CD4-positive, alpha-beta T cell treated with Interleukin-17A for 1 hour (primary cell): ENCODE results near the gene CEP164.
"Not testable (repeated sequence)": the region's sequence is repeated elsewhere in the genome, so short reads cannot be mapped to it uniquely, and the experiment has no call there.

Source experiments
- DNase-seq: peaks from one replicate; pipeline ENCODE4 v3.0.0-alpha.2; 2020

CEP164 gene

DNA sequence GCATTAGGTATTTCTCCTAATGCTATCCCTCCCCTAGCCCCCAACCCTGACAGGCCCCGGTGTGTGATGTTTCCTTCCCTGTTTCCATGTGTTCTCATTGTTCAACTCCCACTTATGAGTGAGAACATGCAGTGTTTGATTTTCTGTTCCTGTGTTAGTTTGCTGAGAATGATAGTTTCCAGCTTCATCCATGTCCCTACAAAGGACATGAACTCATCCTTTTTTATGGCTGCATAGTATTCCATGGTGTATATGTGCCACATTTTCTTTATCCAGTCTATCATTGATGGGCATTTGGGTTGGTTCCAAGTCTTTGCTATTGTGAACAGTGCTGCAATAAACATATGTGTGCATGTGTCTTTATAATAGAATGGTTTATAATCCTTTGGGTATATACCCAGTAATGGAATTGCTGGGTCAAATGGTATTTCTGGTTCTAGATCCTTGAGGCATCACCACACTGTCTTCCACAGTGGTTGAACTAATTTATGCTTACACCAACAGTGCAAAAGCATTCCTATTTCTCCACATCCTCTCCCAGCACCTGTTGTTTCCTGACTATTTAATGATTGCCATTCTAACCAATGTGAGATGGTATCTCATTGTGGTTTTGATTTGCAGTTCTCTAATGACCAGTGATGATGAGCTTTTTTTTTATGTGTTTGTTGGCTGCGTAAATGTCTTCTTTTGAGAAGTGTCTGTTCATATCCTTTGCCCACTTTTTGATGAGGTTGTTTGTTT is 71.6 kb downstream of the CEP164 start:
- DNase-seq: not testable (repeated sequence)

DNA sequence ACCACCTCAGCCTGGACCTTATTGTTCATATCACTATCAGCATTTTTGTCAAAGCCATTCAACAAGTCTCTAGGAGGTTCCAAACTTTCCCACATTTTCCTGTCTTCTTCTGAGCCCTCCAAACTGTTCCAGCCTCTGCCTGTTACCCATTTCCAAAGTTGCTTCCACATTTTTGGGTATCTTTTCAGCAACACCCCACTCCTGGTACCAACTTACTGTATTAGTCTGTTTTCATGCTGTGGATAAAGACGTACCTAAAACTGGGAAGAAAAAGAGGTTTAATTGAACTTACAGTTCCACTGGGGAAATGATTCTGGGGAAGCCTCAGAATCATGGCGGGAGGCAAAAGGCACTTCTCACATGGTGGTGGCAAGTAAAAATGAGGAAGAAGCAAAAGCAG is 78.2 kb downstream of the CEP164 start:
- not testable (repeated sequence) for DNase-seq

DNA sequence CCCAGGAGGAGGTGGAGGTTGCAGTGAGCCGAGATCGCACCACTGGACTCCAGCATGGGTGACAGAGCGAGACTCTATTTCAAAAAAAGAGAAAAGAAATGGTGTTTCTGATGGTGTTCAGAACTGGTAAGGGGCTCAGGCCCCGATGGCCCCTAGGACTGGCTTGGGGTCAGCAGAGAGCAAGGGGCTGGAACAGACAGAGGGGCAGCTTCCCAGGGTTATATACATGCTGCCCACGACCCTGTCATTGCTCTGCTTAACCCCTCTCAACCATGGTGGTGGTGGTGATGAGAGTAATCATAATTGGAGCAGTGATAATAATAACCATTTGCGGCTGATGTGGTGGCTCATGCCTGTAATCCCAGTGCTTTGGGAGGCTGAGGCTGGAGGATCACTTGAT is 79.4 kb downstream of the CEP164 start:
- DNase-seq: no peak

DNA sequence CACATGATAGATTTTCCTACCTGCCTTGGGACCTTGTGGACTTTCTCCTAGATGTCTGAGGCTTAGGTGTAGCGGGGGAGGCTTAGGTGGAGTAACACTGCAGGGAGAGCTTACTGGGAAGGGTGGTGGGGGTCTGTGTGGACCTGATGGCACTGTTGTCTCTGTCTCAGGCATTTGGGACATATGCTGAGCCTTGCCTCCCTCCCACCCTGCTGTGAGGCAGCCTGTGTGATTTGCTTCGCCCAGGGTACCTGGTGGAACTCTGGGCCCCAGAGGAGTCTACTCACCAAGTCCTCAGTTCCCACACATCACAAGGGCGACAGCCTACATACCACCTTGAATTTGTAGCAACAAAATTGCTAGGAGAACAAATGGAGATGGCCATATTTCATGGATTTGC is 80.7 kb downstream of the CEP164 start:
- DNase-seq: no peak

DNA sequence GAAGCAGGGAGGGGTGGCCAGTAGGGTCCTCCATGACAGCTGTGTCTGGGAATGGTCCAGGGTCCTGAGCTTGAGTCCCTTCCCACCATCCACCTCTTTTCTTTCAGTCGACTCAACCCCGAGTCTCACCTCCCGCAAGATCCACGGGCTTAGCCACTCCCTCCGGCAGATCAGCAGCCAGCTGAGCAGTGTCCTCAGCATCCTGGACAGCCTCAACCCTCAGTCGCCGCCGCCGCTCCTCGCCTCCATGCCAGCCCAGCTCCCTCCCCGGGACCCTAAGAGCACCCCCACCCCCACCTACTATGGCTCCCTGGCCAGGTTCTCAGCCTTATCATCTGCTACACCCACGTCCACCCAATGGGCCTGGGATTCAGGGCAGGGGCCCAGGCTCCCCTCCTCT is 81.9 kb downstream of the CEP164 start:
- no peak for DNase-seq

DNA sequence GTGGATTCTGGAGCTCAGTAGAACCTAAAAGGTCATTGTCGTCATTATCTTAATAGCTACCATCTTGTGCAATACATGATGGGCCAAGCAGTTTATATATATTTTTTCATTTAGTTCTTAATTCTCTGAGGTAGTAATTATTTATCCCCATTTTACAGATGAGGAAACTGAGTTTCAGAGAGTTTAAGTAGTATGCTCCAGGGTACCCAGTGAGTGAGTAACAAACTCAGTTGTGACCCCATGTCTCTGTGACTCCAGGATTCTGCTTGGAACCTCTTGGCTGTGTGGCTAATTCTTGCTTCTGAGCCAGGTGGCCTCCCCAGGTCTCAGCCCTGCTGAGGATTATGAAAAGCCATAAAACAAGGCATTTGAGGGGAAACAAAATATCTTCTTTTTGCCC is 82.6 kb downstream of the CEP164 start:
- DNase-seq: no peak

DNA sequence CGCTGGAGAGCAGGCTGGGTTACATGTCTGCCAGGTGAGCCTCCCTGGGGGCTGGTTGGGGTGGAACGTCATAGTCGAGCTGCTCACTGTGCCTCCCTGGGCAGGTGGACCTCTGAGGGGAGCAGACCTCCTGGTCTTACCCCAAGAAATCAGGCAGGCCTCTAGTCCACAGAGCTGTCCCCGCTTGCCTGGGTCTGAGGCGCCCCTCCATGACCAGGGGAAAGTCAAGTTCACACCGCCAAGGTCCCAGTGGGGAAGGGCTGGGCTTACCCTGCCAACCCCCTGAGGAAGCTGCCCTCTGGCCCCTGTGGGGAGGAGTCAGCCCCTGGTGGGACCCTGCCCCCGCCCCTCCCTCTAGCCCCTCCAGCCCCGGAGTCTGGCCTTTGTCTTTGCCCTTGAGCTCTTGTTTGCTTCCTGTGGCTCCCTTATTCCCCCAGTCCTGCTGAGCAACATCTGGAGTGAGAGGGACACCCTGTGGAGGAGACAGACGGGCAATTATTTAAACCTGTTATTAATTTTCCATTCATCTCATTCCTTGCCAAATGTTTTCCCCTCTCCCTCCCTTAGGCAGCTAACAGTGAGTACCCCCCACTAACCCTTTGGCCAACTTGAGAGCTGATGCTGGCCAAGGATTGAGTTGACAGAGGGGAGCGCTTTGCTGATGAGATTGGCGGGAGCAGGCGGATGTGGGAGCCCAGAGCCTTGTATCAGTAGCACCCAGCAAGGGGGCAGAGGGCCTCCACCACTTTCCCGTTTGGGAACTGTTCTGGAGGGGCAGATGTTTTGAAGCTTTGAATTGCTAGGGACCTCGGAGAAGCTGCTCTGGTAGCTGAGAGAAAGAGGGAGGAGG is 83.4 kb downstream of the CEP164 start:
- no peak for DNase-seq

DNA sequence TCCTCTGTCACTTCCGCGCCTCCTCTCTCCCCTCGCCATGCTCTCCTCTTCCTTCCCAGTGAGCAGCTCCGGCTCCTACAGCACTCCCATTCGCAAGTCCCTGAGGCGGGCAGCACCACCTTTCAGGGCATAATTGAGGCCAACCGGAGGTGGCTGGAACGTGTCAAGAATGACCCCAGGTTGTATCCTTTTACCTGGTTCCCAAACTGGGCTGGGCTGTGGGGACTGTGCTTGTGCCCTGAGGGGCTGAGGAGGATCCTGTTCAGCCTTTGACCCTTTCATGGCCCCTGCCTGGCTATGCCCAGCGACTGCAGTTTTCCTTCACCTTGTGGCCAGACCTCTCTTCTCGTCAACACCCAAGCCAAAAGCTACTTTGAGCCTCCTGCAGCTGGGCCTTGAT is 84.1 kb downstream of the CEP164 start:
- no peak for DNase-seq

DNA sequence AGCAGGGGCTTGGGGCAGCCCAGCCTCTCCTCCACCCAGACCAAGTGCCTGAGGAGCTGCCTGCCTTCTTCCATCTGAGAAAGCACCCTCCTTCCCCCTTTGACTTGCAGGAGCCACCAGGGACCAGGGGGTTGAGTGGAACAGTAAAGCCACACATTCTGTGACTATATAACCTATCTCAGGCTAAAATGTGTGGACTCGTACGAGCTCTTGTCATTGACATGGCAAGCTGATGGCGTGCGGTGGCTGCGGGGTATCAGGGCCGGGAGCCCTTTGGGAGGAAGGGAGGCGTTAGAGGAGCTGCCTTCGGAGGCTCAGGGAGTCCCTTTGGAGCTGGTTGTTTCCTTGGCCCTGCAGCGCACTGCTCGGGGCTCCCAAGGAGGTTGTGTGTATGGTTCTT is 84.5 kb downstream of the CEP164 start:
- DNase-seq: no peak

DNA sequence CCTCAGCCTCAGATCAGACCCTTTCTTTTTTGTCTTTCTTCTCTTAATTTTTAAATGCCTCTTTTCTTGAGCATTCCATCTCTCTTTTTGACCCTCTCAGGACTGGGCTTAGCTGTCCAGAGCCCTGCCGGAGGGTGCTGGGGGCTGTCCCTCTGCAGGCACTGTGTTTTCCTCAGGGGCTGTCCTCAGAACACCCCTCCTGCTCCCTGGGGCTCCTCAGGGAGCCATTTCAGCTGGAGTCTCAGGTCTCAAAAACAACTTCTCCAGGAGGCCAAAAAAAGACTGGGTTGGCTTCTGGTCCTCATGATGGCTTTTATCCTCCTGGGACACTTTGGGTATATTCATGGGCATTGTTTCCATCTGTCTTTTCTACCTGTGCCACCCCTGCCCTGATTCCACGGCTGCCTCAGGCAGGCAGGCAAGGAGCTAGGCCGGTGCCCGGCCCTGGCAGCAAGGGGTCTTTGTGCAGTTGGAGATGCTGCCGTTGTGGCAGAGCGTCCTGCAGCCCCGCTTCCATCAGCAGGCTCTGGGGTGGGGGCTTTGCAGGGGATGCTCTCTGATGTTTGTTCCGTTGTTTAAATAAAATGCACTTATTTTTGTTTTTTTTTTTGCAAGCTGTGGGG is 85.1 kb downstream of the CEP164 start:
- no peak for DNase-seq

DNA sequence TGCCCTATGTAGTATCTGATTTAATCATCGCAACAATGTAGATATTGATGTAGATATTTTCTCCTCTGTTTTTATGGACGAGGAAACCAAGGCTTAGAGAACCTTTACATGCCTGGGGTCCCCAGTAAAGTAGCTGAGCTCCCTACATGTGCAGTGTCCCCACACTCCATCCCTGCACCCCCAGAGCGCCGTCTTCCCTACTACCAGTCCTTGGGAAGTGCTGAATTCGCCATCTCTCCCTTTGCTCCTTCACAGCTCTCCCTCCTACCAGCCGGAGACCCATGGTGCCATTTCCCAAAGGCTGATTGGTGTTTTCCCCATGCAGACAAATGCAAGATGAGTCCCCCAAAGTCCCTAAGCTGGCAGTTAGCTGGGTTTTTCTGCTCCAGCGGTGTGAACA is 86.0 kb downstream of the CEP164 start:
- no peak for DNase-seq

DNA sequence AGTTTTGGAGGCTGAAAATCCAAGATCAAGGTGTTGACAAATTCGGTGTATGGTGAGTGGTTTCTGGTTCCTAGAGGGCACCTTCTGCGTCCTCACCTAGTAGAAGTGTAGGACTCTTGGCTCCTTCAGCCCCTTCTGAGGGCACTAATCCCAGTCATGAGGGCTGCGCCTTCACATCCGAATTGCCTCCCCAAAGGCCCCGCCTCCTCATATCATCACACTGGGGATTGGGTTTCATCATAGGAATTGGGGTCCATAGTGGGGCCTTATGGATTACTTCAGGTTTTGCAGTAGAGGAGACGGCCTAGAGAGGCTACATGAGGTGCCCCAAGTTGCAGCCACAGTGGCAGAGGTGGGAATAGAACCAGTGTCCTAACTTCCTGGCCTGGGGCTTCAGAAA is 87.1 kb downstream of the CEP164 start:
- DNase-seq: no peak

DNA sequence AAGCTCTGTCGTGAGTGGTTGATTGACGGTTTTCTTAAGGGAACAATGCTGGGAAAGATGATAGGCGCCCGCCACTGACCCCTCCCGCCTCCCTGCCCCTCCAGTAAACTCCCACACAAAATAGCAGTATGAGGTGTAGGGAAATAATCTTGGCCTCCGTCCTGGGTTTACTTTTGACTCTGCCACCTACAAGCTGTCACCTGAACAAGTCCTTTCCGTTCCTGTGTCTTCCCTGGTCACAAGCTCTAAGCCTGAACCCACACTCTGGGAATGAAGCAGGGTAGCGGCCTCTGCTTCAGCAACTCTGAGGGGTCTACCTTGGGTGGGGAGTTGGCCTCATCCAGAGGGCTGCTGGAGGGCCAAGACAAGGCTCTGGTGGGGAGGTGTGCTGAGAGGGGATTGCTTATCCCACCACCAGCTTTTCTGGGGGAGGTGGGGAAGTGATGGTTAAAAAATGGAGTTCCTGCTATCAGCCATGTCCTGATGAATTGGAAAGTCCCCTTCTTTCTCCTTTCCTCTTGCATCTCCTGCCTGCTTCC is 87.8 kb downstream of the CEP164 start:
- DNase-seq: no peak

DNA sequence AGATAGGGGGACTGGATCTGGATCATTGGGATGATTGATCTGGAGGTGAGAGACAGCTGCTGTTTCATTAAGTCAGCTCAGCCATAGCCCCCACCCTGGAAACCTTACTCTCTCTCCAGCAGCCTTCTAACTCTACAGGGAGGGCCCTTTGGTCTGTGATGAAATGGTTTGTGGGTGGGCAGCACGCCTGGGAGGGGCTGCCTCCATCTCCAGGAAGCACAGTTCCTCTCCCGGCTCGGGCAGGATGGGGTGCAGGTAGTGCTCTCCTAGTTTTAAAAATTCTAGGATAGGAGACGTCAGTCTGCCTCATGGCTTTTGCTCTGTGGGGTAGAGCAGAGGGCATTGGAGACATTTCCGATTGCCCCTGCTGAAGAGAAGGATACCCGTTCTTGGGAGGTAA is 89.7 kb downstream of the CEP164 start:
- no peak for DNase-seq

DNA sequence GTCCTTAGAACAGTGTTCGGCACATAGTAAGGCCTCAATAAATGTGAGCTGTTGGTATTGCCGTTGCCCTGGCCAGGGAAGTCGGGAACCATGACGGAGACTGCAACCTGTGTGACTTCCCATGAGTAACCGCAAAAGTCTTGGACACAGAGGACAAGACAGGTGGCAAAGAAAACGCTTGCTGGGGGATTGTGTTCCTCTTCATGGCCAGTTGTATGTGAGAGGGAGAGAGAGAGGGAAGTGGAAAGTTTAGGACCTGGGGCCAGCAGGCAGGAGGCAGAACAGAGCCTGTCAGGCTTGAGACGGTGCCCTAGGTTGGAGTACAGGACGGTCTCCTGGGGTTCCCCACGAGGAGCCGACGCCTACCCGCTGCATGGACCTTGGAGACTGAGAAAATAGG is 90.2 kb downstream of the CEP164 start:
- no peak for DNase-seq

DNA sequence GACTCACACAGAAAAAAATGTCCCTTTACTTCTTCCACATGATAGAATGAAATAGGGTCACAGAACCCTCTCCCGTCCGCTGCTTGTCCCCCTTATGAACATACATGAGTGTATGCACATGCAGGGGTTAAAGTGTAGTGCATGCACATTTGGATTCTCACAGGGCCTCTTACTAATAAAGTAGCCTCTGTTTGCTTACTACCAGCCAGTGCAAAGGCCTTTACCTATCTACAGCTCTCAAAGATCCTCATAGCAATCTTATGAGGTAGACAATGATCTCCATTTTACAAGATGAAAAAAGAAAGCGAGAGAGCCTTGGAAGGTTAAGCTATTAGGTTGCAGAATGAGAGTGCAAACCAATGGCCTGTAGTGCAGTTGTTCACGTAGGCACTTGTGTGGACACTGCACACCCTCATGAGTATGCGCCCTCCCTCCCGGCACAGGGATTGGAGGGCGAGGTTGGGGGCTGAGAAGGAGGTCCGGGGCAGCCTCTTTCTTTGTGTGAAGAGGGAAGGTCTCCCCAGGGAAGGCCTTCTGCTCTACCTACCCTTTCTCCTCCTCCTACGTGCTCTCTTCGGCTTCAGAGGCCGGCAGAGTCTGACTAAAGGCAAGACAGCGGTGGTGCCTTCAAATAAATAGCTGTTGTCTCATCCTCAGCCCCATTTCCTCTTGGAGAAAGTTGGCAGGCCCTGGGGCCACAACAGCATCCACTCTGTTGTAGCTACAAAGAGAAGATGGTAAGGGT is 91.3 kb downstream of the CEP164 start:
- DNase-seq: no peak

DNA sequence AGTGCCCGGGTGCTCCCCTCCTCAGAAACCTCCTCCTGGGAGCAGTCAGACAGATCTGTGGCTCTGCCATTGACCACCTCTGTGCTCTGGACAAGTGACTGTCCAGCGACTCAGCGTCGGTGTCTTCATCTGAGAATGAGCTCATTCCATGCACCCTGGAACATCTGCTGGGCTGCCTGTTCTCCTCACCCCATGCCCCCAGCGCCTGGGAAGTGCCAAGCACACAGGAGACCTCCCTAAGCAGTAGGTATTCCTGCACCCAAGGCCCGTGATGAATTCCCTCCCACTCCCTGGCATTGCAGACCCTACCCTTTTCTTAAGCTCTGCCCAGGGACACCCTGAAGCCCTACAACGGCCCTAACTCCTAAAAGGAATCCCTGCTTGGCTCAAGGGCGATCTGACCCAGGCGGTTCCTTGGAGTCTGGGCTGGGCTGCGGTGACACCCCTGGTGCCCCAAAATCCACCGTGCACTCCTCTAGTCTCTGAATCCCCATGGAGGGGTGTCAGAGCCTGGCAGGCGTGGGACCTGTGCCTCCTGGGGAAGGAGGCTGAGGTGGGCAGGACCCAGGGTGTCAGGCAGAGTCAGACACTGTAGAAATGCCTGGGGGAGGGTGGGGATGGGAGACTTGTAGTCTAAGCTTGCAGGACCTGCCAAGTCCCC is 92.0 kb downstream of the CEP164 start:
- DNase-seq: no peak

DNA sequence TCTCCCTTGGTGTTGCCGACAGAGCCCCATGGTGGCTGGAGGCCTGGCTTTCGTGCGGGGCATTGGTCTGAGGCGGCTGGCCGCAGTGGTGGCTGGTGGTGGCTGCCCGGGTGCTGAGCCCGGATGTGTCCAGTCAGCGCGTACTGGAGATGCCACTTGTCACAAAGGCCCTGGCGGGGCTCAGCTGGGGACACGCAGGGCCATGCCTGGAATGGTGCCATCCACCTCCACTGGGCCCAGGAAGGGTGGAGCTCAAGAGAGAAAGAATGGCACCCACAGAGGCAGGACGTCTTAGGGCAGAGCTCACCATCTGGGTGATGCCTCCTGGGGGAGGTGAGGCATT is 92.5 kb downstream of the CEP164 start:
- DNase-seq: no peak

DNA sequence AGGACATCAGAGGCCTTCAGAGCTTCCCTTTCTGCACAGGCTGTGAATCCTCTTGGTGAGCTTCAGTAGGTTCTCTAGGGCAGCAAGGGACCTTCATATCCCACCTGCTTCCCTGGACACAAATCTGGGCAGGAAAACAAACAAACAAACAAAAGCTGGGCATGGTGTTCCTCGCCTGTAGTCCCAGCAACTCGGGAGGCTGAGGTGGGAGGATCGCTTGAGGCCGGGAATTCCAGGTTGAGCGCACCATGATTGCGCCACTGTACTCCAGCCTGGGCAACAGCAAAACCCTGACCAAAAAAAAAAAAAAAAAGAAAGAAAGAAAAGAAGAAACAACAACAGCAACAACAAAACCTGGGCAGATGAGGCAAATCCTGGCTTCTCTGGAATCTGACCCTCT is 92.9 kb downstream of the CEP164 start:
- DNase-seq: no peak

DNA sequence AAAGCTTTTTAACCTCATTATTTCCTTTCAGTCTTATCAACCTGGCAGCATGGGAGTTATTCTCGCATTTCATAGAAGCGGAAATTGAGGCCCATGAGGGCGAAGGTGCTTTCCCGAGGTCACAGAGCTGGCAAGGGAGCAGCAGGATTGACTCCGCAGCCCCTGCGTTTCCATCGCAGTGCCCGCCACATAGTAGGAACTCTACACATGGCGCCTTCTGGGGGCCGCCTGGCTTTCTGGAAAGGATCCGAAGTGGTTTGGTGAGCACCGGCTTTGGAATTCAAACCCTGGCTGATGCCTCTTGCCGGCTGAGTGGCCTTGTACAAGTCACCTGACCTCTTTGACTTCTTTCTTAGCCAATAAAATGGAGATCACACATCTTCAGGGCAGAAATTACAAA is 93.4 kb downstream of the CEP164 start:
- no peak for DNase-seq

DNA sequence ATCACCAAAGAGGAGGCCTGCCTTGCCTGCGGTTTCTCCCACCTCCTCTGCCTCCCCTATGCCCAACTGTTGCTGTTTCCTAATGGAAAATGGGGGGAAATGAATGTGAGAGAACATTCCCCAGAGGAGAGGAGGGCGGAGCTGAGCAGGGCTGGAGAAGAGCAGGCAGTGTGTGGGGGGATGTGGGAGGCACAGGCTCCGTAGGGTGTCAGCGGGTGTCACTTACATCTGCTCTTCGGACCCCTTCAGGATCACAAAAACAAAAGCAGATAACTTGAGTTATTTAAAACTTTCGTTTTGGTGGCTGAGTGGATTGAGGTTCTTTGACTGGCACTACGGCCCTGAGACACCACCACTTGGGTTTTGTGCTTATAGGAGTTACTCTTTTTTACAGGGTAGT is 93.8 kb downstream of the CEP164 start:
- no peak for DNase-seq

DNA sequence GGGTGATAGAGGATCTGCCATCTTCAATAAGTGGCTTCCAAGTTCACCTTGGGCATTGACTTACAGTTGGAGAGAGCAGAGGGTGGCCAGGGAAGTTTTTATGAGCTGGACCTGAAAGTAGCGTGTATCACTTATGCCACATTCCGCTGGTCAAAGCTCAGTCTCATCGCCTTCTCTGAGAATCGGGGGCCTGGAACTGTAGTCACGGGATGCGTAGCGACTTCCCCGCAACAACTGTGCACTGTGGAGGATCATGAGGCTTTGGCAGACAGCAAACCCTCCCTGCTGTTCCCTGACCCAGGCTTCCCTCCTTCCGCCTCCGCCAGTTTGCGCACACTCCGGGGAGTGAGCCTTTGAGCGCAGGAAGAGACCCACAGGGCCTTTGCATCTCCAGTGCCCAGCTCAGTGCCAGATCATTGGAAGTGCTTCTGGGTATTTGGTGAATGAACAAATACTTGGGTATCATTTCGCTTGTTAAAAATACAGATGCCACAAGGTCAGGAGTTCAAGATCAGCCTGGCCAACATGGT is 95.5 kb downstream of the CEP164 start:
- no peak for DNase-seq
